ENCODE data around the gene CAMKMT.

Gene CAMKMT

DNA sequence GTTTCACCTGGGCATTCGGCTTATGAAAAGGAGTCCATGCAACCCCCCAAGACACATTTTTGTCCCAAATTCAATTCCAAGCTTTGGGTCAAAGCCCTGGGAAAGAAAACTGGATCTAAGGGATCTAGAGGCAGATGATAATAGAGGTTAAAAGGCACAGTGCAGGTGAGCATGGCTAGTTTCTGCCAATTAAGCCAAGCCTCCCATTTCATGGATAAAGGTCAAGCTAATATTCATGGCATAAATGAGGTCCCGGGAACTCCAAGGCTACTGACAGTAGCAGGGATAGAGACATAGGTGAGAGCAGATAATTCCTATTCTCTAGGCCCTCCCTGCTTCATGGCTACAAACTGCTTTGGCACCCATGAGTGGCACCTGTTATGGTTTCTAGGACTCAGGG, 83.1 kb downstream of the CAMKMT start:
- no peak for DNase-seq (ENCODE audit: low read depth)

DNA sequence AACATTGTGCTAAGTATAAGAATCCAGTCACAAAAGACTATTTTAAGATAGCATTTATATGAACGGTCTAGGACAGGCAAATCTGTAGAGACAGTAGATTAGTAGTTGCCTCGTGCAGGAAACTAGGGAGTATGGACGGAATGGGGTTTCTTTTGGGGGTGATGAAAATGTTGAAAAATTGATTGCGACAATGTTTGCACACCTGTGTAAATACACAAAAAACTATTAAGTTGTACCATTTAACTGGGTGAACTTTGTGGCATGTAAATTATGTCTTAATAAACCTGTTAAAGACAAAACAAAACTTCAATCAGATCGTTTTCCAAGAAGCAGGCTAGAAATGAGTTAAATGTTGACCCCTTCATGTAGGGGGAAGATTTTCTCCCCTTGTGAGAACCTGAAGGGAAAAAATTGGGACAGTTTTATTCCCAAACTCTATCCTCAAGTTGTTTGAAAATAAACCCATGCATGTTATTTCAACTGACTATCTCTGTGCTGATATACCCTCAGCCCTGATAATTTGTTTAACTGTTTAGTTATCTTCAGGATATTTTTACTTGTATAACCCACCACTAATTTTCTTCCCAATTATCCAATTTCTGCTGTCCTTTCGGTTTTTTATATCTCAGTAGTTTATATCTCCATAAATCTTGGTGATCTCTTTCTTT, 87.2 kb downstream of the CAMKMT start:
- DNase-seq (ENCODE audit: low read depth) = no peak

DNA sequence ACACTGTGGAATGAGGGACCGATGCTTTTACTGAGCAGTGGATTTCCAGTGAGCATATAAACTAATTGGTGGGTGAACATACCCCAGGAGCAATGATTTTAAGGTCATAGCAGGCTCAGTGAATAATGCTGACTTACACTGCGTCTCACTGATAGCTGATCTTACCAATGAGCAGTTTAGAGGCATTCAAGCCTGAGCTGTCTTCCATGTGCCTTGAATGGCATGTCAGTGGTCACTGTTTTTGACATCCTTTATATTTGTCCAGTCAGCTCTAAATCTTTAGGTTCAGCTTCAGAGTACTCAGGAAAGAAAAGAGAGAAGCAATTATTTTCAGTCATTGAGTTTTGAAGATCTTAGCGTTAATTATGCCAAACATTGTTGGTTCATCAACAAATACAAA, 88.3 kb downstream of the CAMKMT start:
- no peak for DNase-seq (ENCODE audit: low read depth)

DNA sequence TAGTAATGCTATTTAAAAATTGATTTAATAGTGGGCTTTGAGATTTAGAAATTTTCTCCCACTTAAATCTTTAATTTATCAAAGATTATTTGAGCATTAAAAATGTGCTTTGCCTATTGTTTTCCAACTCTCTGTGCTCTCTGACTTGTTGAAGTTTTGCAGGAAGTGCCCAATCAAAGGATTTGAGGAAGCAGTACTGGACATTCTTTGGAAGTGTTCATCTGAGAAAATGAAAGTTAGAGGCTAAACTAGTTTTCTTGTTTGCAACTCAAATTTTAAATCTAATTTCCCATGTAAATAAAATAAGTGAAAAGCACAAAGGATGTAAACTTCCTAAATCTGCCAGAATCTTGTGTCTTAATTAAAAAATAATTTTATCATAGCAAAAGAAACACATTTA, 89.1 kb downstream of the CAMKMT start:
- no peak for DNase-seq (ENCODE audit: low read depth)

DNA sequence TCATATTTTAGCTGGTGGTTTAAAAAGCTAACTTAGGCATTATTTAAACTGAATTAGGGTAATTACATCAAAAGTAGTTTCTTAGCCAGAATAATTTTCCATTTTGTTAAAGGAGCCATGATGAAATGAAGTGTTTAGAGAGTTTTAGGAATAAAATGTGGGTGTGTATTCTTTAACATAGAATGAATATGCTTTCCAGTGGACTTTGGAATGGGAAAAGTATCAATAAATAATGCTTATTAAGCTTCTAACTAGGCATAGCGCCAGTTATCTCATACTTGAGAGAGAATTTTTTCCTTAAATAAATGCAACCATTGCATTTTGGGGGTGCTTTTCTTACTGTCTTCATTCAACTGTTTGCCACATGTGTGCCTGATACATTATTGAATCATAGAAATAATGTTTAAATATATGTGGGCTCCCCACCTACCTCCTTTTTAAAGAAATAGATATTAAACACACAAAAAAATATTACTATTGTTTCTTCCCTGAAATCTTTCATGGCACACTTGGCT, 90.4 kb downstream of the CAMKMT start:
- DNase-seq (ENCODE audit: low read depth) = no peak

DNA sequence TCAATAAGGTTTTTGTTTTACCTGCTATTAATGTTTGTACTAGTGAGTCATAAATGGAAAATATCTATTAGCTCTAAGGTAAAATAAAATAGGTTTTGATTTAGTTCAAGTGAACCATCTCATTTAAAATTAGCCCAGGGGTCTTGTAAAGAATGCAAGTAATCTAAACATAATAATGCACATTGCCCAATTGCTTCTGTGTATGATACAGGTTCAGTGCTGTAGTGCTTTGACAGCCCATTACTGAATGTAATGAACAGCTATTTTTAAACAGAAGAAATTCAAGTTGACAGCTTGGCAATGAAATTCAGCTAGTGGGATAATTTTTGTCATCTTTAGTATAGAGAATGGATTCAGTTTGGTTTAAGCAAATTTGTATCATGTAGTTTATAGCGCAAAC, 91.5 kb downstream of the CAMKMT start:
- no peak for DNase-seq (ENCODE audit: low read depth)

DNA sequence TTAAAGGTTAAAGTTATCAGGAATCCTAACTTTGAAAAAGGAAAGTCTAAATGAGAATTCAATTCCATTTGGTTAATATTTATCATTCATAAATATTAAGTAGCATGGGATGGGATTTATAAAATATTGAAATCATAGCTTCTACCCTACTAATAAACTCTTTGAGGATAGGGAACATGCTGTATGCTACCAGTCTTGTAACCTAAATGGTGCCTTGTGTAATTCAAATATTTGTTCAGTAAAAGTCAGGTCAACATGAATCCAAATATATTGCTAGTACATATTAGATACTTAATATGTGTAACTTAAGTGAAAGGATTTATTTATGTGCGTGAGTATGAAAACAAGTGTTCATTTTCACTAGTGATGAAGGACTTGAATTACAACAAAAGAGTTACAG, 94.1 kb downstream of the CAMKMT start:
- no peak for DNase-seq (ENCODE audit: low read depth)

DNA sequence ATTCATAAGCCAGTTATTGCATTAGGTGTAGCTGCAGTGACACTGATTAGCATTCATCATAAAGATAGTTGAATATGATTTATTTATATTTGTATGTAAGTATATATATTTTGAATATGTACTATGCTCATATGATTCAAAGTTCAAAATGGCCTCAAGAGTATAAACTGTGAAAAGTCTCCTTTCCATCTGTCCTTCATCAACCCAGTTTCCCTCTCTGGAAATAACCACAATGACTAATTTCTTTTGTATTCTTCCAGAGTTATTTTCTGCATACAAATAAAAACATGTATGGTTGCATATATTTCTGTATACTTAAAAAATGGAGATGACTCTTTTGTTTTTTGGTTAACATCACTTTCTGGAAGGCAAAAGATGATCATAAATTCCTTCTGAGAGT, 95.2 kb downstream of the CAMKMT start:
- no peak for DNase-seq (ENCODE audit: low read depth)

DNA sequence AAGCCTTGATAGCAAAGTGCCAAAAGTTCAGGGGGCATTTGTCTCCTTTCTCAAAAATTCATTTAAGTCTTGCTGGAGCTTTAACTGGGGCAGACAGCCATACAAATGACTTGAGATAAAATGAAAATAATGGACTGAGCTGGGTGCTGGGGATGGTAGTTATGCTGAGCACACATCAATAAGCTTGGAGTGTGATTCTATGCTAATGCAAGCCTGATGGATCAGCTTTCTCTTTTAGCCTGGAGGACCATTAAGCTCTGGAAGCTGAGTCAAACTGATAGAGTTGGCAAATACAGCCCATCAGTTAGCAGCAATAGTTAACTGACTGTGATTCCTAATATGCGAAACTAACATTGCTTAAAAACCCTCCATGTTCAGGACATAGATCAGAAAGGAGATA, 98.0 kb downstream of the CAMKMT start:
- no peak for DNase-seq (ENCODE audit: low read depth)

DNA sequence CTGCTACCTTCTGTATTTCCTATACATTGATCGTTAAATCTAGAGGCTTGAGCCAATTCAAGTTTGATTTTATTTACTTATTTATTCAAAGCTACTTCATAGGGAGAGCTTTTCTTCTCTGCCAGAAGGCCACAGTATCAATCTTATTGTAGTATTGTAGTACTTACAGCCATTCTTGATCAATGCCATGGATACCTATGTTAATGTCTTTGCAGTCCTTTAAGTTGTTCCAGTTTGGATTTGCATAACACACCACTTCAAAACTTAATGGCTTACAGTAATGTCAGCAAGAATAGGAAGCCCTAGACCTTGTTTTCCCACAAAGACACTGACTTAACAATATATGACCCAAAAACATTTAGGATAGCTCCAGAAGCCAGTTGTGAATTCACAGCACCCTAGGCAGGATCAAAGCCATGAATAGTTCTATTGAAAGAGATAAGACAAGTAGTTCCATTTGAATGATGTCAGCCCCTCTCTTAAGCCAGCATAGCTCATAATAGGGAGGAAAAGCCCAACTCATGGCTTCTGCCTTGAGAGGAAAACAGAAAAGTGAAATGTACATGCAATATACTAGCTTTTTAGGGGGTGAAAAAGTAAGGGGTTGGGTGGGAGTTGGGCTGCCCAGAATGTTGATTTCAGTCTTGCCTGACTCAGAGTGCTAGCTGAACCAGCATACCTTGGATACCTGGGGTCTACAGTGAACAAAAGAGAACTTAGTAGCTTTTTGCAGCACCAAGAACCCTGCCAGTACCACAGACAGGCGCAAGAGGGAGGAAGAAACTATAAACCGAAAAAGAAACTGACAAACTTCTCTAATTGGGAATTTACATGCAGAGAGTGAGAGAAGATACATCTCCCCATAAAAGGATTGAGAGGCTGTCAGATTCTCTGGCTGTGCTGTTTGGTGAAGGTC, 101.4 kb downstream of the CAMKMT start:
- DNase-seq (ENCODE audit: low read depth) = no peak

DNA sequence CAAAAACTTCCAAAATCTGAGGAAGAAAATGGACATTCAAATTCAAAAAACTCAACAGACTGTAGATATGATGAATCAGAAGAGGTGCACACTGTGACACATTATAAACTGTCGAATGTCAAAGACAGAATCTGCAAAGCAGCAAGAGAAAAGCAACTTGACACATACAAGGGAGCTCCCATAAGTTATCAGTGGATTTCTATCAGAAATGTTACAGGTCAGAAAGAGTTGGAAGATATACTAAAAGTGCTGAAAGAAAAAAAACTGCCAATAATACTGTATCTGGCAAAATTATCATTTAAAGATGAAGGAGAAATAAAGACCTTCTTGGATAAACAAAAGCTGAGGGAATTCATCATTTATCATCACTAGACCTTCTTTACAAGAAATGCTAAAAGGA, 102.7 kb downstream of the CAMKMT start:
- no peak for DNase-seq (ENCODE audit: low read depth)

DNA sequence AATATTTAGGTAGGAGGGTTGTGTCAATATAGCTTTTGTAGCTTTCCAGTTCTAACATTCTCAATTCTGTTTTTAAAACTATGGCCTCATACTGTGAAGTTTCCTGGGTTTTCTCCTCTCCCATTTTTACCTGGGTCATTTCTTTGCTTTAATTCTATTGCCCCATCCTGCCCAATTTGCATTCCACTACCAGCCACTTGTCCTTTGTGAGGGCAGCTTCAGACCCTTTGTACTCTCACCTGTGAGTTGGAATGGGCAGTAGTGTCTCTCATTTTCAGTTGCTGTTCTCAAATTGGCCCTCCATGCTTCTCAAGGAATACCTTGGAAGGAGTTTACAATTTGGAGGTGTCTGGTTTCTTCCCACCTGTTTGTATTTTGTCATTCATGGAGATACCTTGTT, 108.4 kb downstream of the CAMKMT start:
- no peak for DNase-seq (ENCODE audit: low read depth)

DNA sequence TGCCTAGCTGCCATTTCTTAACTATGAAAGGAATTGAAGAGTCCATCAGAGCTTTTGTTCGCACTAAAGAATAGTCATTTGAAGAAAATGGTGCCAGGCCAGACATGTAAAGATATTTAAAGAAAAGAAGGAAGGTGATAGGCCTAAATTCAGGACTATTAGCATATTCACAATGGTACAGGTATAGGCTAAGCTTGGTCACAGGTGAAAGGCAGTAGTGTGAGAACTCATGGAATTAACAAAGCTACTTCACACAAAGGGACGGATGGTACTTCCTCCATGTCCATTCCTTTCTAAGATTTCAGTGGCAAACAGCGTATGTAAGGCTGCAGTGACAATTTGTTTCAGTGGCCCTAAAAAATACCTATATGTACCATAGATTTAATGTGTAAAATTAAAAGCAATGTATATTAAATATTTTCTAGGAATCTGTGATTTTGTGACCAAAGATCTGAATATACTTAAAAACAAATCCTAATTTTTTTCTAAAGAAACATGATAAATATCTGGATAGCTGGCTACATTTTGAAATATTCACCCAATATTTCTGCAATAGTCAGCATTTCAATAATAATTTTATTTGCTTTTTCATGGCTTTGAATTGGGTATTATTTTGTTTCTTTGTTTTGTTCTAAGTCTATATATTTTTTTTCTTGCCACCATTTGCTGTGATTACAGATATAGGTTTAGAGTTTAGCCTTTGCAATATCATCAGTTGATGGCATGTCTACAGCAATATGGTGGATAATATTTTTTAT, 116.1 kb downstream of the CAMKMT start:
- DNase-seq (ENCODE audit: low read depth) = no peak

DNA sequence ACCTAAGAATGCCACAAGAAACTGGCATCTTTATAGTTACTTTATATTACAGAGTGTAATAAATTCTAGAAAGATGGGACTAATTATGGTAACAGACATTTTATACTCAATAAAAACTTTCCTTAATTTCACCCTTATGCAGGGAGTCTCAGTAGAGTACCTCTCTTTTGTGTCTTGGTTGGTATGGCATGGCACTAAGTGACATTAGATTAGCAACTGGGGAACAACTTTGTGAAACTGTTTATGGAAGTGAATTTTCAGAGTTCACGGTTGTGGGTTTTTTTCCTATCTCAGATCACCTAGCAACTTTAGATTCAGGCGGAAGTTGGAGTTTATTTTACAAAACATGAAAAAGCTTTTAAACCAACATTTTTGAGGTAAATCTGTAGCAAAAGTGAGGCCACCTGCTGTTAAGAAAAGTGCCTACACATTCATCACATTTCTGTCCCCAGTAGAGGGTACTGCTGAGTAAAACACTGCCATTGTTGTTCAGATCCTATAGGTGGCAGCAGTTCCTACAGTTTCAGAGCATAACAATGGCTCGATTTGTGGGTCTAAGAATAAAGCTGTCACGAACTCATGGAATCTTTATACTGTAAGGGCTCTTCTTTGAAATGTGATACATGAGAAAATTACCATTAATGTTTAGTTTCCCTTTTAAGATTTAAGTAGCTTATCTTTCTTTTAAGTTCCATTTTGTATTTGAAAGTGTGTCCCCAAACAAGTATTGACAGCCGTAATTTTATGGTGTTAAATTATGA, 117.6 kb downstream of the CAMKMT start:
- peak; percentile 4 for DNase-seq (ENCODE audit: low read depth)

DNA sequence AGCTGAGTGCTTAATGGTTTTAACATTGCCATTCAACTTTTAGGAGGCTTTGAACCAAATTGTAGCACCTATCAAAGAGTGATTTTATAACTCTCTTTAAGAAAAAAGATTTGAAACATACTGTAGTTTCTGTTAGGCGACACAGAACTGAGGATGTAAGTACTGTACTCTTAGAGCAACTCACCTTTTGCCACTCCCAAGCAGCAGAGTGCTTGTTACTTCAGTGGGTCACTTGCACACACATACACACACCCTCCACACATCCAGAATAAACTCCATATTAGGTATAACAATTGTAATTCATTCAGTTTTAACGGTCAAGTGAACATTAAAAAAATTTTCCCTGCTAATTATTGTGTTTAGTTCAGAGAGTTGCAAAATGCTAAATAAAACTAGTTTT, 118.3 kb downstream of the CAMKMT start:
- no peak for DNase-seq (ENCODE audit: low read depth)

DNA sequence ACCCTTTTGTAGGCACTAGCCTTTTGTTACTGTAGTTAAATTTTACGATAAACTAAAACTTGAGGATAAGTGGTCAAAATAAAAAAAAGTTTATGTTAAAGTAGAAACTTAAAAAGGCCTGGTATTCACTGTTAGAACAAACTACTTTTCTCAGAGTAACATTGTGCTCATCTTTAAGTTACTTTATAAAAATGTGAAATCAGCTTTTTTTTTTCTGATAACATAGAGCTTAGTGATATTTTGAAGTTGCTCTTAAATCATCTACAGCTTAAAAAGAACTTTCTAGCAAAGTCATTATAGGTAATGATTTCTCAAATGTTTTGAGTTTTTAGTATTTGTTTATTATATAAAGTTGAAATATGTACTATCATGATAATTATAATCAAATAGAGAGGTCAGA, 125.3 kb downstream of the CAMKMT start:
- DNase-seq (ENCODE audit: low read depth) = no peak

DNA sequence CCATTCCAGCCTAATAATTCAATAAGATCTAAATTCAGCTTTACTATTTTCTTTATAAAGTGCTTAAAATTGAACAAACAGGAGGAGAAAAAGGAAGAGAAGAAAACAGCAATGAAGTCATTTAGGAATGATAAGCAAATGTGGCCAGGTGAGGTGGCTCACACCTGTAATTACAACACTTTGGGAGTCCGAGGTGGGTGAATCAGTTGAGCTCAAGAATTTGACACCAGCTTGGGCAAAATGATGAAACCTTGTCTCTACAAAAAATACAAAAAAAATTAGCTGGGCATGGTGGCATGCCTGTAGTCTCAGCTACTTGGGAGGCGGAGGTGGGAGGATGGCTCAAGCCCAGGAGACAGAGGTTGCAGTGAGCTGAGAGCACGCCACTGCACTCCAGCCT, 129.0 kb downstream of the CAMKMT start:
- no peak for DNase-seq (ENCODE audit: low read depth)

DNA sequence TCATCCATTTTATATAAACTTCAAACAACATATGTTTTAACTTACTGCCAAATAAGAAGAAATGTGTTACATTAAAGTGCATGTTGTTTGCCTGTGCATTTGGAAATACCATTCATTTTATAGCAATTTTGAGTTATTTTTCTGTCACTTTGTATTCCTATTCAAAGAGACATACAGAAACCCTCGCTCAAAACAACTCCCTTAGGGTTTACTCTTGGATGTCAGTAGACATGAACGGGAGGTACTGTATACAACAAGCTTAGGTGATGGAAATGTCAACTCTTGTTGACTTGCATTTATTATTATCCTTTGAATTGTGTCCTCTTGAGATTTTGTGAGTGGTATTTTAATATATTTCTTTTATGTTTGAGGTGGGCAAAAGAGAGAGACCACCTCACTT, 132.3 kb downstream of the CAMKMT start:
- DNase-seq (ENCODE audit: low read depth) = no peak

DNA sequence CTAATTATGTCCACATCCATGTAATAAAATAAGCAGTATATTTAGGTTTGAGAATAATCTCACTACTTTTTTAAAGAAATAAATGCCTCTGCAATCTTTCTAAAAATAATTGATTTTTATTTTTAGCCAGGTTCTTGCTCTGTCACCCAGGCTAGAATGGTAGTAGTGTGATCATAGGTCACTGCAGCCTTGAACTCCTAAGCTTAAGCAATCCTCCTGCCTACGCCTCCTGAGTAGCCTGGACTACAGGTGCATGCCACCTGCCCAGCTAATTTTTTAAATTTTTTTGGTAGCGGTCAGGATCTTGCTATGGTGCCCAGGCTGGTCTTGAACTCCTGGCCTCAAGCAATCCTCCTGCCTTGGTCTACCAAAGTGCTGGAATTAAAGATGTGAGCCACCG, 133.3 kb downstream of the CAMKMT start:
- DNase-seq (ENCODE audit: low read depth) = no peak

DNA sequence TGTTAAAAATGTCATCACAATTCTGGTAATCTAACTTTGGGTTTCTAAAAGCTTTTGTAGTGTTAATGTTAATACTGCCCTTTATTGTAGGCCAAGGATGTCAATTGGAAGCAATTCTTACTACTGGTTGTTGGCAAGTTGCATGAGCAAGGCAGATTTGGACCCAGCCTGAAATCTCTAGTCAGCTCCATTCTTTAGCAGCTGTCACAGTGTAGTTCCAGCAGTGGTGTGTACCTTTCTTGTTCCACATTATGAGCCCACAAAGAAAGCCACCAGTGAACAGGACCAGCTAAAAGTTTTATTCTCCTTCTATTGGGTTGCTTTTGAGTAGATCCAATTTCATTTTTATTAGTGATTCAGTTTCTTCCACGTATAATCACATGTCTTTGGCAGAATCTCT, 133.8 kb downstream of the CAMKMT start:
- DNase-seq (ENCODE audit: low read depth) = no peak

DNA sequence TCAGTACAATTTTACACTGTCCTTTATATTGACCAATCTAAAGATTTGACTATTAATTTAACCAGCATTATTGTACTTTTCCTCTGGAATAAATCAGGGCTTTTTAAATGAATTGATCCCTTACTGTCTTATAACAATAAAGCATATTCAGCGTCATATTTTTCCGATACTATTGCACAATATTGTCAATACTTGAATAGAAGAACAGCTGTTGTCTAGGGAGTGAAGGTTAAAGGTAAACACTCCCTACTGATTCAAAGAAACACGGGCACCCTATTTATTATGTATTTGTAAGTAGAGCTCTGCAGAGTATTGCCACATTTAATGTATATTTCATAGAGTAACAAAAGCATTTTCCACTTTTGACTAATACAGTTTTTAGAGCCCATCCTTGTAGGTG, 134.4 kb downstream of the CAMKMT start:
- no peak for DNase-seq (ENCODE audit: low read depth)

DNA sequence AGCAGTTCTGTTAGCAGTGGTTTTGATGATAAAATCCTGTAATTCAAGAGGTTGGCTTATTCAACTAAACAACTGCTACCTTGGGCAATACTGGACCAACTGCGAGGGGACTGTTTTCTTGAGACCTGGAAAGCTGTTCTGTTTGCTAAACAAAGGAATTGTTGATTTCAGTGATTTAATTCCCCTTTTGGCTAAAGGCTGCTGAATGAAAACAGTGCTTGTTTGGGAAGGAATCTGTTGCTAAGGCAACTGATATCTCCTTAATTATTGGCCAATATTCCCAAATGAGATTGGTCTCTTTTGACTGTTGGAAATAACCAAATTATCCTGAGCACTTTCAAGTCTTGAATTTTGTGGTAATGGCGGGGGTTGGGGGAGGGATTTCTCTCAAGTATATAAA, 136.8 kb downstream of the CAMKMT start:
- DNase-seq (ENCODE audit: low read depth) = no peak
